ENCODE data around the gene FXYD3. TPM values are rescaled to one million over a fixed set of nuclear protein-coding genes. Genes with fewer than 3 reads are reported as not detected.
A peak's percentile ranks its signal among the peaks of the same experiment; 100 is the strongest.

The FXYD3 gene
- total RNA-seq, 1 donor from 2014 or later: not detected

DNA sequence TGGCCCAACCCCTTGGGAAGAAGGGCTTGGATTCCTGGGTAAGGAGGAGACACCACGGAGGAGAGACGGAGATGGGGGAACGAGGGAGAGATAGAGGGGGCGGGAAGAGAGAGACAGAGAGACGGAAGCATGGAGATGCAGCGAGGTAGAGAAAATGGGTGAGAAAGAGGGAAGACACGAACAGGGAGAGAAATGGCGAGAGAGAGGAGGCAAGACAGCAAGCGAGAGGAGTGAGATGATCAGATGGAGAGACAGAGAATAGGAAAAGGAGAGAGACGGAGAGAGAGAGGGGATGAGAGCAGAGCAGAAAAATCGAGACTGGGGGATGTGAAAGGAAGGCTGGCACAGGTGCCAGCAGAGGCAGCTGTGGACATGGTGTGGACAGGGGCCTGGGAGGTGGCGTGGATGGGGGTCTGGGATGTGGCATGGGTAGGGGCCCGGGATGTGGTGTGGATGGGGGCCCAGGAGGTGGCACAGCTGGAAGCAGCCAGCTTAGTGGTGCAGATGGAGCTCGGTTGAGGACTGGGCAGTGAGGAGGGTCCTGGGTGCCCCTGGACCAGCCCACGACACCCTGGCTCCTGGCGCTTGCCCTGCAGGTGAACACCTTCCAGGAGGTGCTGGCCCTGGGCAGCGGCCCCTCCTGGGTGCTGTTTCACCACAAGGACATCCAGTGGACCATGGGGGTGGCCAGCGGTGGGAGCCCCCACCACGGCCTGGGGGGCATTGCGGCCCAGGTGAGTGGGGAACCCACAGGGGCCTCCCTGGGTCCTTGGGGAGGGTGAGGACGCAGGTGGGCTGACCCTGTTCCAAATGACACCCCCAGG lies 40.2 kb upstream of the FXYD3 start:
- no peaks in the 10 kb centered on the region for H3K9me3 ChIP-seq (ENCODE audit: low read depth)
- TF ChIP-seq, protein P1, sequence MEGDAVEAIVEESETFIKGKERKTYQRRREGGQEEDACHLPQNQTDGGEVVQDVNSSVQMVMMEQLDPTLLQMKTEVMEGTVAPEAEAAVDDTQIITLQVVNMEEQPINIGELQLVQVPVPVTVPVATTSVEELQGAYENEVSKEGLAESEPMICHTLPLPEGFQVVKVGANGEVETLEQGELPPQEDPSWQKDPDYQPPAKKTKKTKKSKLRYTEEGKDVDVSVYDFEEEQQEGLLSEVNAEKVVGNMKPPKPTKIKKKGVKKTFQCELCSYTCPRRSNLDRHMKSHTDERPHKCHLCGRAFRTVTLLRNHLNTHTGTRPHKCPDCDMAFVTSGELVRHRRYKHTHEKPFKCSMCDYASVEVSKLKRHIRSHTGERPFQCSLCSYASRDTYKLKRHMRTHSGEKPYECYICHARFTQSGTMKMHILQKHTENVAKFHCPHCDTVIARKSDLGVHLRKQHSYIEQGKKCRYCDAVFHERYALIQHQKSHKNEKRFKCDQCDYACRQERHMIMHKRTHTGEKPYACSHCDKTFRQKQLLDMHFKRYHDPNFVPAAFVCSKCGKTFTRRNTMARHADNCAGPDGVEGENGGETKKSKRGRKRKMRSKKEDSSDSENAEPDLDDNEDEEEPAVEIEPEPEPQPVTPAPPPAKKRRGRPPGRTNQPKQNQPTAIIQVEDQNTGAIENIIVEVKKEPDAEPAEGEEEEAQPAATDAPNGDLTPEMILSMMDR (IDR thresholded peaks at IDR 0.05): no peak
- no peak for TF ChIP-seq EZH2phosphoT487 (IDR thresholded peaks at IDR 0.05)
- no peak for TF ChIP-seq EZH2 (IDR thresholded peaks at IDR 0.05)
- no peak overlapping the region for H3K27ac ChIP-seq
- H3K4me1 Mint-ChIP-seq: no peaks in the 10 kb centered on the region
- H3K27me3 Mint-ChIP-seq (ENCODE audit: insufficient read depth, low read depth): peaks cover 2% of the 10 kb centered on the region
- H3K4me2 ChIP-seq: no peak overlapping the region
- no peak for DNase-seq (ENCODE audit: low spot score)
- H3K36me3 Mint-ChIP-seq: no peaks in the 10 kb centered on the region
- no peaks in the 10 kb centered on the region for H3K79me2 ChIP-seq (ENCODE audit: low read depth)
- no peak overlapping the region for H3K4me3 Mint-ChIP-seq
- no peak overlapping the region for H3K9ac ChIP-seq
- no peaks in the 10 kb centered on the region for H3K4me1 ChIP-seq
- H3K9me3 Mint-ChIP-seq: no peaks in the 10 kb centered on the region
- no peaks in the 10 kb centered on the region for H3K27me3 ChIP-seq
- H3F3A ChIP-seq (ENCODE audit: low read depth): no peaks in the 10 kb centered on the region
- H3K4me3 ChIP-seq: no peak overlapping the region
- no peaks in the 10 kb centered on the region for H3K36me3 ChIP-seq
- no peak overlapping the region for H2AFZ ChIP-seq (replicated peaks)
- H3K27ac Mint-ChIP-seq: peak overlapping the region; percentile 1
- no peaks in the 10 kb centered on the region for H4K20me1 ChIP-seq (ENCODE audit: low read depth)

DNA sequence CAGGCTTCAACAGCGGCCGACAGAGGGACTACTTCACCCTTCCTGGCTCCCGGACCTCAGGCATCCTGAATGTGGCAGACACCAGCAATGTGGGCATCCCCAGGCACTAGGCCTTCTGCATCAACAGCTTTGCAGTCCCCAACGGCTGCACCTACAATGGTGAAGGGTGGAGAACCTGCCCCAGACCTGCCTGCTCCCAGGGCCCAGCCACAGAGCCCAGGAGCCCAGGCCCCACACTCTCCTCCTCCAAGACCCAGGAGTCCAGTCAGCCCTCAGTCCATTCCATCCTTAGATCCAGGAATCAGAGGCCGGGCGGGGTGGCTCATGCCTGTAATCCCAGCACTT lies 39.6 kb upstream of the FXYD3 start:
- no peaks in the 10 kb centered on the region for H3K4me1 ChIP-seq
- no peak overlapping the region for H3K4me2 ChIP-seq
- no peak overlapping the region for H3K27ac ChIP-seq
- Mint-ChIP-seq H3K4me3 (no peak overlapping the region), H3K9me3 (no peaks in the 10 kb centered on the region), H3K27ac (no peak overlapping the region), H3K27me3 (ENCODE audit: insufficient read depth, low read depth) (peaks cover 2% of the 10 kb centered on the region), H3K4me1 (no peaks in the 10 kb centered on the region), H3K36me3 (no peaks in the 10 kb centered on the region)
- no peak overlapping the region for H2AFZ ChIP-seq (replicated peaks)
- H3K36me3 ChIP-seq: no peaks in the 10 kb centered on the region
- H4K20me1 ChIP-seq (ENCODE audit: low read depth): no peaks in the 10 kb centered on the region
- H3F3A ChIP-seq (ENCODE audit: low read depth): no peaks in the 10 kb centered on the region
- no peak overlapping the region for H3K9ac ChIP-seq
- H3K79me2 ChIP-seq (ENCODE audit: low read depth): no peaks in the 10 kb centered on the region
- H3K27me3 ChIP-seq: no peaks in the 10 kb centered on the region
- no peak for DNase-seq (ENCODE audit: low spot score)
- TF ChIP-seq, protein P1 (IDR thresholded peaks at IDR 0.05): no peak
- no peak for TF ChIP-seq EZH2 (IDR thresholded peaks at IDR 0.05)
- TF ChIP-seq EZH2phosphoT487 (IDR thresholded peaks at IDR 0.05): no peak
- H3K9me3 ChIP-seq (ENCODE audit: low read depth): no peaks in the 10 kb centered on the region
- no peak overlapping the region for H3K4me3 ChIP-seq

DNA sequence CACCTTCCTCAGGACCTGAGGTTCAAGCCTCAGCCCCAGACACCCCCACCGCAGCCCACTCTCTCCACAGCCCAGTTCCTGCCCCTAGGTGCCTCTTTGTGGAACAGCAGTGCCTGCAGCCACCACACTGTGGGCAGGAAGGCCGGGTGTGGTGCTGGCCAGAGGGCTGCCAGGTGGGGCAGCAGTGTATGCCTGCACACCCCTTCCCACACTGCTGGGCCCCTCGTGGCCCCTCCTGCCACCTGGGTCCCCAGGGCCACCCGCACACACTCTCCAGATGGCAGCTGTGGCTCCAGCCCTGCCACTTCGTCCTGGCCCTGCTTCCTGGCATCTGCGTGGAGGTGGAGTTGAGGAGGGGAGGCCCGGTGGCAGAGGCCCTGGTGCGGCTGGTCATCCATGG lies 39.0 kb upstream of the FXYD3 start:
- no peaks in the 10 kb centered on the region for H3K9me3 ChIP-seq (ENCODE audit: low read depth)
- H3K9ac ChIP-seq: no peak overlapping the region
- no peak overlapping the region for H3K27ac Mint-ChIP-seq
- no peaks in the 10 kb centered on the region for H3K4me1 Mint-ChIP-seq
- H3K9me3 Mint-ChIP-seq: no peaks in the 10 kb centered on the region
- DNase-seq (ENCODE audit: low spot score): no peak
- H3K27ac ChIP-seq: no peak overlapping the region
- H4K20me1 ChIP-seq (ENCODE audit: low read depth): no peaks in the 10 kb centered on the region
- H3K27me3 Mint-ChIP-seq (ENCODE audit: insufficient read depth, low read depth): peaks cover 2% of the 10 kb centered on the region
- no peaks in the 10 kb centered on the region for H3K79me2 ChIP-seq (ENCODE audit: low read depth)
- no peaks in the 10 kb centered on the region for H3K4me1 ChIP-seq
- TF ChIP-seq EZH2phosphoT487 (IDR thresholded peaks at IDR 0.05): no peak
- no peak for TF ChIP-seq EZH2 (IDR thresholded peaks at IDR 0.05)
- TF ChIP-seq, protein P1 (IDR thresholded peaks at IDR 0.05): no peak
- H3K36me3 Mint-ChIP-seq: no peaks in the 10 kb centered on the region
- no peaks in the 10 kb centered on the region for H3K27me3 ChIP-seq
- H3K36me3 ChIP-seq: no peaks in the 10 kb centered on the region
- H3K4me3 Mint-ChIP-seq: no peak overlapping the region
- no peak overlapping the region for H3K4me3 ChIP-seq
- H3F3A ChIP-seq (ENCODE audit: low read depth): no peaks in the 10 kb centered on the region
- H2AFZ ChIP-seq (replicated peaks): no peak overlapping the region
- H3K4me2 ChIP-seq: no peak overlapping the region
